GM12801 (cell line): ENCODE results near the gene DCBLD2.

Source experiments
- CTCF ChIP-seq: IDR thresholded peaks from one replicate; pipeline ENCODE4 v1.5.1; 2011; ENCODE audit warnings: control low read depth; ENCODE audit not compliant: insufficient read length; ENCODE audit errors: extremely low read depth

Gene DCBLD2

GRCh38 chr3:98843266-98843959 is 58.1 kb downstream of the DCBLD2 start:
- no peak for TF ChIP-seq CTCF

- TF ChIP-seq CTCF: no peak
Observed at GRCh38 chr3:98839846-98840245, 61.6 kb downstream of the DCBLD2 start.

GRCh38 chr3:98829246-98829832 is 72.2 kb downstream of the DCBLD2 start:
- TF ChIP-seq CTCF: no peak

- no peak for TF ChIP-seq CTCF
Observed at GRCh38 chr3:98827221-98827920, 74.1 kb downstream of the DCBLD2 start.

GRCh38 chr3:98826126-98826525 is 75.4 kb downstream of the DCBLD2 start:
- TF ChIP-seq CTCF: no peak

- no peak for TF ChIP-seq CTCF
Observed at GRCh38 chr3:98824256-98824655, 77.2 kb downstream of the DCBLD2 start.

GRCh38 chr3:98823791-98824190 is 77.7 kb downstream of the DCBLD2 start:
- no peak for TF ChIP-seq CTCF
